HepG2 (cell line): ENCODE data around the gene NEDD1. TPM values are rescaled to one million over a fixed set of nuclear protein-coding genes. Genes with fewer than 3 reads are reported as not detected.
A peak's percentile ranks its signal among the peaks of the same experiment; 100 is the strongest.

Experiments used
- ATAC-seq: fragments of 200-7000 bp; cut with Tn5 transposase; 3 replicates; pipeline ENCODE4 v1.9.1; 2020; ENCODE audit warnings: mild to moderate bottlenecking, moderate library complexity
- BruUV-seq: library from RNA; stranded (reverse); fragments of 400-500 nt; replicated peaks from 2 replicates; lab custom pipeline; 2021; lab: Mats Ljungman, UMichigan
- CTCF ChIA-PET: fragments of 300-600 bp; formaldehyde crosslinking; extraction: SDS; loops from one replicate; lab custom pipeline; 2021; ENCODE audit warnings: low total read pairs, inconsistent platforms, low intra/inter-chr PET ratio; lab: Yijun Ruan, JAX
- POLR2A ChIA-PET: fragments of 350-600 bp; sonication (Branson Sonifier 250); formaldehyde crosslinking; loops from one replicate; lab custom pipeline; 2020; ENCODE audit warnings: antibody characterized with exemption, inconsistent platforms; lab: Yijun Ruan, JAX
- DNase-seq: peaks from one replicate; pipeline ENCODE4 v3.0.0-alpha.2; 2015; ENCODE audit warnings: low spot score
- FAIRE-seq: peaks from 3 replicates; lab custom pipeline; 2011; peaks lifted over from hg19 to GRCh38; lab: Jason Lieb, UNC
- H2AFZ ChIP-seq: one replicate; pipeline ENCODE4 v1.6.1; 2011; ENCODE audit warnings: low read length, inconsistent platforms
- H3K27ac ChIP-seq: fragments of 300-600 bp; 3 replicates; pipeline ENCODE4 v1.8.0; 2011; ENCODE audit warnings: mixed run types, mild to moderate bottlenecking, mixed read lengths, low read length, inconsistent platforms; ENCODE audit not compliant: insufficient read depth; ENCODE audit errors: extremely low read length
- H3K27me3 ChIP-seq, 2 experiments: fragments of 200-600 bp in 1 of 2; 2 replicates in 1 of 2; 3 replicates in 1 of 2; pipeline versions ENCODE4 v1.6.0 to v1.8.0; 2011; ENCODE audit warnings: low read length in 2 of 2, mild to moderate bottlenecking in 2 of 2, moderate library complexity in 2 of 2, inconsistent platforms in 1 of 2; ENCODE audit not compliant: insufficient read depth in 2 of 2, control insufficient read depth in 1 of 2
- H3K36me3 ChIP-seq, 2 experiments: fragments of 200-600 bp in 1 of 2; replicated peaks in 1 of 2; 2 replicates in 1 of 2; 3 replicates in 1 of 2; pipeline versions ENCODE4 v1.5.1 to v1.8.0; 2011; ENCODE audit warnings: low read length in 2 of 2, inconsistent platforms in 1 of 2; ENCODE audit not compliant: insufficient read depth in 2 of 2, control insufficient read depth in 1 of 2
- H3K4me1 ChIP-seq: 2 replicates; pipeline ENCODE4 v1.5.1; 2012; ENCODE audit warnings: low read length, inconsistent platforms; ENCODE audit not compliant: insufficient read depth
- H3K4me2 ChIP-seq: 2 replicates; pipeline ENCODE4 v1.6.0; 2011; ENCODE audit warnings: low read depth, low read length, inconsistent platforms
- H3K4me3 ChIP-seq, 3 experiments: fragments of 200-600 bp in 1 of 3; sonication (generic), shearing (Covaris generic) in 1 of 3; replicated peaks in 1 of 3; 2 replicates each; pipeline ENCODE4 v1.5.1; 2011 to 2016; ENCODE audit warnings: low read length in 3 of 3, inconsistent platforms in 2 of 3, low read depth in 2 of 3, mild to moderate bottlenecking in 2 of 3, control low read depth in 1 of 3, mixed read lengths in 1 of 3; ENCODE audit not compliant: insufficient read depth in 1 of 3
- H3K79me2 ChIP-seq: one replicate; pipeline ENCODE4 v1.6.1; 2011; ENCODE audit warnings: low read length, inconsistent platforms; ENCODE audit not compliant: insufficient read depth
- H3K9ac ChIP-seq: 2 replicates; pipeline ENCODE4 v1.6.0; 2011; ENCODE audit warnings: mild to moderate bottlenecking, low read depth, low read length, inconsistent platforms; ENCODE audit not compliant: insufficient read depth
- H3K9me3 ChIP-seq: 2 replicates; pipeline ENCODE4 v1.5.1; 2012; ENCODE audit warnings: mild to moderate bottlenecking, low read length
- H4K20me1 ChIP-seq: 2 replicates; pipeline ENCODE4 v1.6.0; 2011; ENCODE audit warnings: inconsistent platforms, mild to moderate bottlenecking, low read length, moderate library complexity; ENCODE audit not compliant: insufficient read depth
- CHCHD3 ChIP-seq: sonication (generic); formaldehyde crosslinking; IDR thresholded peaks from 2 replicates; pipeline ENCODE4 v1.8.0; 2022; ENCODE audit warnings: mild to moderate bottlenecking, missing genetic modification reagents, moderate library complexity
- EED ChIP-seq: sonication (generic); formaldehyde crosslinking; IDR thresholded peaks from 2 replicates; pipeline ENCODE4 v1.5.0; 2020; ENCODE audit warnings: mild to moderate bottlenecking, missing genetic modification reagents
- POLR2AphosphoS5 ChIP-seq: IDR thresholded peaks from 2 replicates; pipeline ENCODE4 v1.6.1; 2012; ENCODE audit warnings: low read depth, low read length
- RXRB ChIP-seq: IDR thresholded peaks from 2 replicates; pipeline ENCODE4 v1.6.1; 2016; ENCODE audit warnings: borderline replicate concordance, missing genetic modification reagents, missing compliant biosample characterization
- SETDB1 ChIP-seq: sonication (generic); formaldehyde crosslinking; IDR thresholded peaks from 2 replicates; pipeline ENCODE4 v1.5.1; 2020; ENCODE audit warnings: missing genetic modification reagents, mild to moderate bottlenecking, borderline replicate concordance
- SMC3 ChIP-seq: IDR thresholded peaks from 2 replicates; pipeline ENCODE4 v1.6.1; 2011; ENCODE audit warnings: low read length, improper control_type of control experiment
- TBP ChIP-seq: sonication (generic); formaldehyde crosslinking; IDR thresholded peaks from 2 replicates; pipeline ENCODE4 v1.5.0; 2020; ENCODE audit warnings: missing genetic modification reagents
- WGBS: methylation state at CpG from one replicate; pipeline ENCODE4 v1.1.6; 2017; ENCODE audit warnings: low lambda C conversion rate; 5-methylcytosine and 5-hydroxymethylcytosine counted together
- in situ Hi-C: cut with HindIII; loops from 2 replicates; pipeline ENCODE4 v1.10.0; 2017; ENCODE audit warnings: low pct_unique_long_range_greater_than_20kb; ENCODE audit not compliant: extremely low pct_ligation_motif_present
- intact Hi-C: fragments of 100-400 bp; cut with micrococcal nuclease; formaldehyde crosslinking; loops from one replicate; pipeline ENCODE4 v1.10.0; 2022; ENCODE audit not compliant: unreplicated experiment
- polyA plus RNA-seq, 8 experiments: library from polyadenylated mRNA; depleted of rRNA in 3 of 8; stranded (reverse) in 7 of 8; unstranded in 1 of 8; fragments of >200 nt; fragmentation: Illumina TruSeq in 4 of 8; extraction: Trizol in 4 of 8; gene quantifications; 2 replicates each; pipeline versions ENCODE4 v1.2.1 to v1.2.3, GENCODE V29; 2011 to 2016; ENCODE audit warnings: low read depth in 4 of 8, missing spikeins in 1 of 8, mixed read lengths in 1 of 8; ENCODE audit not compliant: insufficient read depth in 1 of 8
- total RNA-seq, 5 experiments: library from RNA; depleted of rRNA; stranded (reverse); fragments of >200 nt; fragmentation: Illumina TruSeq; extraction: Trizol; gene quantifications; 2 replicates each; pipeline ENCODE4 v1.2.3, GENCODE V29; 2016; ENCODE audit warnings: low read depth in 1 of 5
- TF ChIP-seq, protein P1 (sequence below): sonication (generic); formaldehyde crosslinking; conservative IDR thresholded peaks from 2 replicates; pipeline ENCODE4 v1.8.0; 2022; ENCODE audit warnings: mild to moderate bottlenecking, moderate library complexity, missing genetic modification reagents
- TF ChIP-seq, protein P2 (sequence below): sonication (generic); formaldehyde crosslinking; IDR thresholded peaks from 2 replicates; pipeline ENCODE4 v1.9.0; 2021; ENCODE audit warnings: missing genetic modification reagents, borderline replicate concordance
- TF ChIP-seq, protein P3 (sequence below): sonication (generic); formaldehyde crosslinking; IDR thresholded peaks from 2 replicates; pipeline ENCODE4 v1.5.0; 2020; ENCODE audit warnings: mild to moderate bottlenecking, missing genetic modification reagents, moderate library complexity
- TF ChIP-seq, protein P4 (sequence below): sonication (generic); formaldehyde crosslinking; IDR thresholded peaks from 2 replicates; pipeline ENCODE4 v1.5.0; 2020; ENCODE audit warnings: missing genetic modification reagents

Gene NEDD1
- total and polyA plus RNA-seq, 2 of the 13 experiments (the other 11 are each of a cell fraction or from before 2014, with no cell fraction given) = 11.2 to 21.5 TPM

DNA sequence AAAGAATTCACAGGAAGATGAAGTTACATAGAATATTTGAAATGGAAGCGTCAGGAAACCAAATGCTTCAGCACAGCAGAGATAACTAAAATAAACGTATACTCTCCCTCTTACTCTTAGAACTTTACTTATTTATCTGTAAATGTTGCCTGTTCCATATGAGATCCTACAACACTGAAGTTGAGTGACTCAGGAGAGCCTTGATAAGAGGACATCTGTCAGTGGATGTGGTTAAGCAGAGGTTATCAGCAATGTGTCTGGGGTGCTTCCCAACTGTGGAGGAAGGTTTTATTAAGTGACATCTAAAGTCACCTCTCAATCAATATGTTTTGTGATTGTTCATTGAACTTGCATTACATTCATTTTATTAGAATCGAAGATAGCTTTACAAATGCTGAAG is 81.9 kb downstream of the NEDD1 start:
- under 1% methylated on average over 3 of the region's 3 CpGs for WGBS
- ChIA-PET POLR2A (no interaction called here), CTCF (no interaction called here)
- BruUV-seq = no TSS peak
- no peaks in the 10 kb centered on the region for H3K4me1 ChIP-seq
- H3K4me2 ChIP-seq = no peak overlapping the region
- H3K9me3 ChIP-seq = no peaks in the 10 kb centered on the region
- DNase-seq (no peak), FAIRE-seq (no peak), ATAC-seq (no peak)
- TF ChIP-seq POLR2AphosphoS5 (no peak), CHCHD3 (CRISPR knock-in tag) (no peak), SETDB1 (no peak)
- TF ChIP-seq, protein P1, sequence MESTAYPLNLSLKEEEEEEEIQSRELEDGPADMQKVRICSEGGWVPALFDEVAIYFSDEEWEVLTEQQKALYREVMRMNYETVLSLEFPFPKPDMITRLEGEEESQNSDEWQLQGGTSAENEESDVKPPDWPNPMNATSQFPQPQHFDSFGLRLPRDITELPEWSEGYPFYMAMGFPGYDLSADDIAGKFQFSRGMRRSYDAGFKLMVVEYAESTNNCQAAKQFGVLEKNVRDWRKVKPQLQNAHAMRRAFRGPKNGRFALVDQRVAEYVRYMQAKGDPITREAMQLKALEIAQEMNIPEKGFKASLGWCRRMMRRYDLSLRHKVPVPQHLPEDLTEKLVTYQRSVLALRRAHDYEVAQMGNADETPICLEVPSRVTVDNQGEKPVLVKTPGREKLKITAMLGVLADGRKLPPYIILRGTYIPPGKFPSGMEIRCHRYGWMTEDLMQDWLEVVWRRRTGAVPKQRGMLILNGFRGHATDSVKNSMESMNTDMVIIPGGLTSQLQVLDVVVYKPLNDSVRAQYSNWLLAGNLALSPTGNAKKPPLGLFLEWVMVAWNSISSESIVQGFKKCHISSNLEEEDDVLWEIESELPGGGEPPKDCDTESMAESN (CRISPR knock-in tag) = no peak
- H3K27me3 ChIP-seq = peaks cover 1 to 10% of the 10 kb centered on the region in 2 experiments; a peak in 3 of 5 replicates
- no peak overlapping the region for H3K27ac ChIP-seq
- no peaks in the 10 kb centered on the region for H3K36me3 ChIP-seq
- intact Hi-C loops (no loop called here), in situ Hi-C loops (loop anchor here (10.0 to 25.0 kb wide), 4 partner anchors 316 to 1398 kb away; no protein-coding TSS in a partner anchor)
- no peak overlapping the region for H3K9ac ChIP-seq
- H3K4me3 ChIP-seq = no peak overlapping the region
- no peaks in the 10 kb centered on the region for H4K20me1 ChIP-seq
- H3K79me2 ChIP-seq = no peaks in the 10 kb centered on the region
- H2AFZ ChIP-seq = no peak overlapping the region

DNA sequence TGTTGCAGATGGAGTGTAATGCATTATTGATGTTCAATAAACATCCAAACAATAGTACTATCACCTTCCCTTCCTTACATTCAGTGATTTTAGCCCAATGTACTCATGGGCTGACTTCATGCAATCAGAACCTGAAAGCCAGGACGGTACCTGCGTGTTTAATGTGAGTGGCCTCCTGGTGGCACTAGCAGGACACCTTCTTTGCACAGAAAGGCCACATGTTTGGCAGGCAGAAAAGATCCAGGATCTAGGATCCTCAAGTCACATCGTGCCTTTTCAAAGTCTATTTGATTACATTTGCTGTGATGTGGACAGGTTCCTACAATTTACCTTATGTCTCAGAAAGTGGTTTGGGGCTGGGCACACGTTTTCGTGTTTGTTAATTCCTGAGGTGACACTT is 82.9 kb downstream of the NEDD1 start:
- Histone ChIP-seq H3K27me3 (peaks cover 1 to 10% of the 10 kb centered on the region in 2 experiments; a peak in 4 of 5 replicates), H3K4me2 (no peak overlapping the region), H3K4me1 (no peaks in the 10 kb centered on the region), H3K9ac (no peak overlapping the region), H3K79me2 (no peaks in the 10 kb centered on the region), H2AFZ (no peak overlapping the region), H3K4me3 (no peak overlapping the region), H3K36me3 (no peaks in the 10 kb centered on the region), H3K27ac (no peak overlapping the region), H4K20me1 (no peaks in the 10 kb centered on the region), H3K9me3 (no peaks in the 10 kb centered on the region)
- in situ Hi-C loops (loop anchor here (10.0 to 25.0 kb wide), 4 partner anchors 315 to 1397 kb away; no protein-coding TSS in a partner anchor), intact Hi-C loops (loop anchor here (1.0 to 5.0 kb wide), 3 partner anchors 318 to 1012 kb away; no protein-coding TSS in a partner anchor)
- ChIA-PET CTCF (no interaction called here), POLR2A (no interaction called here)
- 0% methylated on average over 5 of the region's 5 CpGs for WGBS
- peak; percentile 26 for DNase-seq
- no TSS peak for BruUV-seq
- peak; percentile 81 for FAIRE-seq
- peak; percentile 84 for ATAC-seq
- no peak for TF ChIP-seq TBP (CRISPR knock-in tag)
- TF ChIP-seq SMC3 = peak; percentile 45; the same call in 1 of the 2 replicates
- TF ChIP-seq, protein P2, sequence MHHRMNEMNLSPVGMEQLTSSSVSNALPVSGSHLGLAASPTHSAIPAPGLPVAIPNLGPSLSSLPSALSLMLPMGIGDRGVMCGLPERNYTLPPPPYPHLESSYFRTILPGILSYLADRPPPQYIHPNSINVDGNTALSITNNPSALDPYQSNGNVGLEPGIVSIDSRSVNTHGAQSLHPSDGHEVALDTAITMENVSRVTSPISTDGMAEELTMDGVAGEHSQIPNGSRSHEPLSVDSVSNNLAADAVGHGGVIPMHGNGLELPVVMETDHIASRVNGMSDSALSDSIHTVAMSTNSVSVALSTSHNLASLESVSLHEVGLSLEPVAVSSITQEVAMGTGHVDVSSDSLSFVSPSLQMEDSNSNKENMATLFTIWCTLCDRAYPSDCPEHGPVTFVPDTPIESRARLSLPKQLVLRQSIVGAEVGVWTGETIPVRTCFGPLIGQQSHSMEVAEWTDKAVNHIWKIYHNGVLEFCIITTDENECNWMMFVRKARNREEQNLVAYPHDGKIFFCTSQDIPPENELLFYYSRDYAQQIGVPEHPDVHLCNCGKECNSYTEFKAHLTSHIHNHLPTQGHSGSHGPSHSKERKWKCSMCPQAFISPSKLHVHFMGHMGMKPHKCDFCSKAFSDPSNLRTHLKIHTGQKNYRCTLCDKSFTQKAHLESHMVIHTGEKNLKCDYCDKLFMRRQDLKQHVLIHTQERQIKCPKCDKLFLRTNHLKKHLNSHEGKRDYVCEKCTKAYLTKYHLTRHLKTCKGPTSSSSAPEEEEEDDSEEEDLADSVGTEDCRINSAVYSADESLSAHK (CRISPR knock-in tag) = no peak
- TF ChIP-seq EED (CRISPR knock-in tag) = no peak
- TF ChIP-seq RXRB (CRISPR knock-in tag) = no peak
- TF ChIP-seq, protein P3, sequence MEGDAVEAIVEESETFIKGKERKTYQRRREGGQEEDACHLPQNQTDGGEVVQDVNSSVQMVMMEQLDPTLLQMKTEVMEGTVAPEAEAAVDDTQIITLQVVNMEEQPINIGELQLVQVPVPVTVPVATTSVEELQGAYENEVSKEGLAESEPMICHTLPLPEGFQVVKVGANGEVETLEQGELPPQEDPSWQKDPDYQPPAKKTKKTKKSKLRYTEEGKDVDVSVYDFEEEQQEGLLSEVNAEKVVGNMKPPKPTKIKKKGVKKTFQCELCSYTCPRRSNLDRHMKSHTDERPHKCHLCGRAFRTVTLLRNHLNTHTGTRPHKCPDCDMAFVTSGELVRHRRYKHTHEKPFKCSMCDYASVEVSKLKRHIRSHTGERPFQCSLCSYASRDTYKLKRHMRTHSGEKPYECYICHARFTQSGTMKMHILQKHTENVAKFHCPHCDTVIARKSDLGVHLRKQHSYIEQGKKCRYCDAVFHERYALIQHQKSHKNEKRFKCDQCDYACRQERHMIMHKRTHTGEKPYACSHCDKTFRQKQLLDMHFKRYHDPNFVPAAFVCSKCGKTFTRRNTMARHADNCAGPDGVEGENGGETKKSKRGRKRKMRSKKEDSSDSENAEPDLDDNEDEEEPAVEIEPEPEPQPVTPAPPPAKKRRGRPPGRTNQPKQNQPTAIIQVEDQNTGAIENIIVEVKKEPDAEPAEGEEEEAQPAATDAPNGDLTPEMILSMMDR (CRISPR knock-in tag) = peak; percentile 71
- TF ChIP-seq, protein P4, sequence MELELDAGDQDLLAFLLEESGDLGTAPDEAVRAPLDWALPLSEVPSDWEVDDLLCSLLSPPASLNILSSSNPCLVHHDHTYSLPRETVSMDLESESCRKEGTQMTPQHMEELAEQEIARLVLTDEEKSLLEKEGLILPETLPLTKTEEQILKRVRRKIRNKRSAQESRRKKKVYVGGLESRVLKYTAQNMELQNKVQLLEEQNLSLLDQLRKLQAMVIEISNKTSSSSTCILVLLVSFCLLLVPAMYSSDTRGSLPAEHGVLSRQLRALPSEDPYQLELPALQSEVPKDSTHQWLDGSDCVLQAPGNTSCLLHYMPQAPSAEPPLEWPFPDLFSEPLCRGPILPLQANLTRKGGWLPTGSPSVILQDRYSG (CRISPR knock-in tag) = no peak
